Tibial nerve (tissue), 4 donors: ENCODE results near the gene MYO6.

ENCODE experiments used
- EP300 ChIP-seq, 2 donors: sonication (generic); formaldehyde crosslinking; IDR thresholded peaks; one replicate each; pipeline ENCODE4 v1.6.1; 2017; ENCODE audit warnings: antibody characterized with exemption in 2 of 2, mild to moderate bottlenecking in 1 of 2
- POLR2A ChIP-seq, 2 donors: fragments of 450-650 bp; IDR thresholded peaks; one replicate each; pipeline ENCODE4 v1.6.1; 2017; ENCODE audit warnings: antibody characterized with exemption in 2 of 2, mild to moderate bottlenecking in 2 of 2, moderate library complexity in 2 of 2
- TF ChIP-seq, protein P1 (sequence below), 5 experiments: fragments of 200-600 bp in 3 of 5; fragments of 450-650 bp in 2 of 5; sonication (generic) in 3 of 5; IDR thresholded peaks; one replicate each; pipeline ENCODE4 v1.5.1; 2016 to 2019; ENCODE audit warnings: antibody characterized with exemption in 5 of 5, mild to moderate bottlenecking in 3 of 5, moderate library complexity in 2 of 5

DNA sequence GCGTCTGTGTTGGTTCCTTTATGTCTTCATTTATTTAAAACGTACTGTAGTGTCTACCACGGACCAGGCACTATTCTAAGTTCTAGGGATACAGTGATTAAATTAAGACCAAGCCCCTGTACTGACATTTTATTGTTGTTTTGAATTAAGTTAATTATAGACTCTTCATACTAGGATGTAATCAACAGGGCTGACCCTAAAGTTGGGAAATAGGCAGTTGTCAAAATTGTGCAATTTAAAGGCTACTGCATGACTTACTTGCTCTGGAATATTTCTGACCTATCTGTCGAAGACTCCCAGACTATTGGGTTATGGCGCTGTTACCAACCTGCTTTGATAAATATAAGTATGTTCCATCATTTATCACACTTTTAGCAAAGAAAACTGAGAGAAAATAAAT, 6.7 kb downstream of the MYO6 start:
- TF ChIP-seq, protein P1, sequence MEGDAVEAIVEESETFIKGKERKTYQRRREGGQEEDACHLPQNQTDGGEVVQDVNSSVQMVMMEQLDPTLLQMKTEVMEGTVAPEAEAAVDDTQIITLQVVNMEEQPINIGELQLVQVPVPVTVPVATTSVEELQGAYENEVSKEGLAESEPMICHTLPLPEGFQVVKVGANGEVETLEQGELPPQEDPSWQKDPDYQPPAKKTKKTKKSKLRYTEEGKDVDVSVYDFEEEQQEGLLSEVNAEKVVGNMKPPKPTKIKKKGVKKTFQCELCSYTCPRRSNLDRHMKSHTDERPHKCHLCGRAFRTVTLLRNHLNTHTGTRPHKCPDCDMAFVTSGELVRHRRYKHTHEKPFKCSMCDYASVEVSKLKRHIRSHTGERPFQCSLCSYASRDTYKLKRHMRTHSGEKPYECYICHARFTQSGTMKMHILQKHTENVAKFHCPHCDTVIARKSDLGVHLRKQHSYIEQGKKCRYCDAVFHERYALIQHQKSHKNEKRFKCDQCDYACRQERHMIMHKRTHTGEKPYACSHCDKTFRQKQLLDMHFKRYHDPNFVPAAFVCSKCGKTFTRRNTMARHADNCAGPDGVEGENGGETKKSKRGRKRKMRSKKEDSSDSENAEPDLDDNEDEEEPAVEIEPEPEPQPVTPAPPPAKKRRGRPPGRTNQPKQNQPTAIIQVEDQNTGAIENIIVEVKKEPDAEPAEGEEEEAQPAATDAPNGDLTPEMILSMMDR (IDR thresholded peaks at IDR 0.05): no peak
- TF ChIP-seq EP300 (IDR thresholded peaks at IDR 0.05) (no peak), POLR2A (IDR thresholded peaks at IDR 0.05) (no peak)
